GM12801 (cell line): ENCODE measurements around the gene SLC39A11.

Experiments used
- CTCF ChIP-seq: IDR thresholded peaks from one replicate; pipeline ENCODE4 v1.5.1; 2011; ENCODE audit warnings: control low read depth; ENCODE audit not compliant: insufficient read length; ENCODE audit errors: extremely low read depth

Gene SLC39A11

GRCh38 chr17:73133911-73134649 lies 41.6 kb upstream of the SLC39A11 start:
- TF ChIP-seq CTCF: no peak

- no peak for TF ChIP-seq CTCF
Measured at GRCh38 chr17:73132085-73132492, 39.6 kb upstream of the SLC39A11 start.

- no peak for TF ChIP-seq CTCF
Measured at GRCh38 chr17:73130977-73131376, 38.5 kb upstream of the SLC39A11 start.

- no peak for TF ChIP-seq CTCF
Measured at GRCh38 chr17:73128496-73128895, 36.0 kb upstream of the SLC39A11 start.

GRCh38 chr17:73126716-73127473 lies 34.4 kb upstream of the SLC39A11 start:
- TF ChIP-seq CTCF: no peak

- no peak for TF ChIP-seq CTCF
Measured at GRCh38 chr17:73123606-73124320, 31.3 kb upstream of the SLC39A11 start.

GRCh38 chr17:73122953-73123605 lies 30.6 kb upstream of the SLC39A11 start:
- no peak for TF ChIP-seq CTCF
